T-helper 22 cell (primary cell): ENCODE measurements around the gene EMX1.

Experiments
- DNase-seq: peaks from one replicate; pipeline ENCODE4 v3.0.0-alpha.2; 2020; ENCODE audit warnings: low read depth

The EMX1 gene

DNA sequence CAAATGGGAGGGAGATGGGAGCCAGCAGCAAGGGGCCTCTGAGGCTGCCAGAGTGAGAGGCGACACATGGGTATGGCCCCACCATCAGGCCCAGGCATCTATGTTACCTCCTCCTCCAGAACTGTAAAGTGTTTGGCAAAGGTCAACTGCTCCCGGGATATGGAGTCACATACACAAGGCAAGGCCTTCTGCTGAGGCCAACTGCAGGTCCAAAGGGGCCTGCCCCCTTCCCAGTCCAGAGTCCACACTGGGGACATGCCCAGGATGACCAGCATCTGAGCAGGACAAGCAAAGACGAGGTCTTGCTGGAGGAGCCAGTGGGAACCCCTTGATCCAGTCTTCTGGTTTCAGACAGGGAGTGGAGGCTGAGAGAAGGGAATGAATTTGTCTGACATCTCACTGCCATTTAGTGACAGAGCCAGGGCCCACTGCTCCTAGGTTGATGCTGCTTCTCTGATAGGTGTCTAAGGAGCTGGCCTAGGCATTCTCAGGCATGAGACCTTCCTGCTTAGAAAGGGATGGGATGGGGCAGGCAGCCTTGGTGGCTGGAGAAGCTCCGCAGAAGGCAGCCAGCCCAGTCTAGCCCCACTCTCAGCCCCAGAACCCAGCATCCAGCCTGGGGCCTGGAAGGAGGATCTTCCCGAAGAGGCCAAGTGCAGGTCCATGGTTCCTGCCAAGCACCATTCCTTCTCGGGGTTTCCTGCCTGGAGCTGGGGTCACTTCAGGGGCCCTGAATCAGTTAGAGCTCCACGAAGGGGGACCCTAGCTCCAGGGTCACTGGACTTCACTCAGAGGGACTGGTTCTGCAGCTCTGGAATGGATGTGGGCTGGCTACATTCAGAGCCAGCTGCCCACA lies 26.4 kb downstream of the EMX1 start:
- no peak for DNase-seq

DNA sequence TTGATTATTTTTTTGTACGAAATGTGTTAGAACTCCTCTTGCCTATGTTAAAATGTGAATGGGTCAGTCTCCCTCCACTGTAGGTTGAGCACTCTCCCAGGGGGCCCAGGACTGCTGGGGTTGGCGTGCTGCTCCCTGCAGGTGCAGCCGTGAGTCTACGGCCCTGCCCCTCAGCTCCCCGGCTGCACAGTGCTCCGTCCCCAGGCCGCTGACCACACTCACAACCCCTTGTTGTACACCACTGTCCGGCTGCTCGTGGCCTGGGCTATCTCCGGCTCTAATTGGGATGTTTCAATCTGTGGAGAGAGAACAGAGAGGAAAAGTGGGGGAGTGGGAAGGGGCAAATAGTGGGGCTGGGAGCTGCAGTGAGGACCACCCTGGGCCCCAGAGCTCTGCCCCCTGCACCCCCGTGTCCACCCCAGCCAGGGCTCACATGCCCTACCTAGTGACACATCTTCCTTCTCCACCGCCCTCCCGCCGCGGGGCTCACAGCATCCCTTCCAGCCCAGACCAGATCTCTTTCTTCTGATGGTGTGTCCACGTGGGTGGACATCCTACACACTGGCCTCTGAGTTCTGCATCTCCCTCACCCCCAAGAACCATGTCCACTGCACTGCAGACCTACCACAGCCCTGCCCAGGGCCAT lies 27.6 kb downstream of the EMX1 start:
- DNase-seq: no peak

DNA sequence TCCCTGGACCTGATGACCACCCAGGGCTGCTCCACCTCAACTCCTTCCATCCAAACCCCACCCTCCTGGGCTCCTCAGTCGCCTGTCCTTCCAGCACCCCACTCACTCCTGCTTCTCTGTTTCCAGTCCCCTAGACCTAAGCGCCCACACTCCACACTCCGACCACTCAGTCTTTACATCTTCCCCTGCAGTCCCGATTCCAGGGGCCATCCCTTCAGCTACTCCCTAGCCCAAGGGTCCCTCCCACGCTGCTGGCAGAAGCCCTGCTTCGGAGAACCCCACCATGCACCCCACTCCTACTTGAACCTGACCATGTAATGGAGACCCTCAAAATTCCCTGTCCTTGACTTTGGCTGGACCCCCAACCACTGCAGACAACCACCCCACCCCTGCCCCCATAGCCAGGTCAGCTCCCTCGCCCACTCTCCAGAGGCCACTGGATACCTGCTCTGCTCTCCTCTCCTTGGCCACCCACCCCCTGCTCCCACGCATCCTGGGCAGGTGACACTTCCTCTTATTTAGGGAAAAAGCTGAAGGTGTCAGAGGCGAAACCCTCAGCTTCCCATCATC lies 28.2 kb downstream of the EMX1 start:
- DNase-seq: no peak

DNA sequence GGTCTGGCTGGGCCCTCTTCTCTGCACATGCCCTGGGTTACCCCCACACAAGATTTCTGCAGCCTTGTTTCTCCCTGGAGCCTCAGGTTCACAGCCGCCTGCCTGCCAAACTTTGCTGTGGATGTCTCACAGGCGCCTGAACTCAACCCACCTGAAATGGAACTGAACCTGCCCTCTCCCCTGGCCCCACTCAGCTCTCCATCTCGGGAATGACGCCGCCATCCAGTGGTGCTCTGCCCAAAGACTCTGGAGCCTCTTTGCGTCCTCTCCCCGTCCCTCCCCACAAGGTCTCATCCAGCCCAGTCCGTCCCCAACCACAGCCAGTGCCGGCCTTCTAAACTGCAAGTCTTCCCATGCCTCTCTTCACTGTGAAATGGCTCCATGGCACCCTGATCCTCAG lies 29.1 kb downstream of the EMX1 start:
- no peak for DNase-seq

DNA sequence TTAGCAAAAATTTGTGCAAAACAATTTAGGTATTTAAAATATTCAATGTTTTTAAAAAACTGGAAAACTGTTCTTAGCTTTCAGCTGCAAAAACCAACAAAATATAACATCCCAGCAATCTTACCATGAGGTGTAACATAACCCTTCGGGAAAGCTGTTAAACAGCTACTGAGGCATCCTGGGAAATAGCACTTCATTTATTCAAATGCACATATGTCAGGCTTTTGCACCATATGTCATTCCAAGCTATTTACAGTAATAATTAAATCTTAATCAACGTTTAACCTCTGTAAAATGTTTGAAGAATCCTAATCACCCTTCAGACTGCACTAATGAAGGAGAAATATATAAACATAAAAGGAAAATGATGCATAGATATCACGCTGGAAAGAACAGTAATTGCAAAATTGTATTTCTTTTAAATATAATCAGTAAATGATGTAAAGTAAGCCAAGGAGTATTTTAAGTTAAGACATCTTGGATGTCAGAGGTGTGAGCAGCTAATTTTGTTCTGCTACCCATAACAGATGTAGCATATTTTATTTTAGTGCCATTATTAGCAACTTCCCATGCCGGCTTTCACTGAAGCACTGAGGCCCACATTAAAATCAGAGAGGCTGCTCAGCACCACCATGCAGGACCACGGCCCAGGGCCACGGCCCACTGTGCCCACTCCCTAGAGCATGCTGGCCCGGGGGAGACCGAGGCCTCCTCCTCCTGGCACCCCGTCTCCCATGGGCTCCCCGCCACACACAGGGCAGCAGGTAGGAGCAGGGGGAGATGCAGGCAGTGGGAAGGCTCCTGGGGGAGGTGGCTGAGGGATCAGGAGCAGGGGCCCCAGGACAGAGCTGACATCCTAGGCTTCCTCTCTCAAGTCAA lies 30.9 kb downstream of the EMX1 start:
- no peak for DNase-seq

DNA sequence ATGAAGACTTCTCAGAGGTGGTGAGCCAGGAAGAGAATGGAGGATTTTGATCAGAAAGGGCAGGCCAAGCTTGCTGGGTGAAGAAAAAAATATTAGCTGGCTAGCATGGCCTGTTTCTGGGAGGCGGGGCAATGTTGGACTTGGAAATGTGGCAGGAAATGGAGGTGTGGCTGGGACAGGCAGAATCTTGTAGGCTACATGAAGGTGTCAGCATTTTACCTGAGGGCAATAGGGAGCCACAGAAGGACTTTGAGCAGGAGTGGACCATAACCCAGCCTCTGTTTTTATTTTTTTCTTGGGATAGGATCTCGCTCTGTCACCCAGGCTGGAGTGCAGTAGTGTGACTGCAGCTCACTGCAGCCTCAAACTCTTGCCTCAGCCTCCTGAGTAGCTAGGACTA lies 31.7 kb downstream of the EMX1 start:
- DNase-seq: no peak

DNA sequence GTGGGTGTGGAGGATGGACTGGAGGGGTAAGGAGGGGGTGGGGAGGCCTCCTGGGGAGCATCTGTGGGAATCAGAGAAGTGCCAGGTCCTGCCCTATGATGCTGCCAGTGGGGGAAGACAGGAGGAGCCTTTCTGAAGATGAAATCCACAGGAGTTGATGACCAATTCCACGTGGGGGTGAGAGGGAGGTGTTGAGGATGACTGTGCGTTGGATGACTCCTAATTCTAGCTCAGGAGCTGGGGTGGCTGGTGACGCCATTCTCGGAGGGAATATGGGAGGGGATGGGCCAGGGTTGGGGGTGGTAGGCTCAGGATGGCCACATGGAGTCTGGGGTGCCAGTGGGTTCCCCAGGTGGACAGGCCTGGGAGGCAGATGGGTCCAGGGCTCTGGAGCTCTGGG lies 32.3 kb downstream of the EMX1 start:
- no peak for DNase-seq

DNA sequence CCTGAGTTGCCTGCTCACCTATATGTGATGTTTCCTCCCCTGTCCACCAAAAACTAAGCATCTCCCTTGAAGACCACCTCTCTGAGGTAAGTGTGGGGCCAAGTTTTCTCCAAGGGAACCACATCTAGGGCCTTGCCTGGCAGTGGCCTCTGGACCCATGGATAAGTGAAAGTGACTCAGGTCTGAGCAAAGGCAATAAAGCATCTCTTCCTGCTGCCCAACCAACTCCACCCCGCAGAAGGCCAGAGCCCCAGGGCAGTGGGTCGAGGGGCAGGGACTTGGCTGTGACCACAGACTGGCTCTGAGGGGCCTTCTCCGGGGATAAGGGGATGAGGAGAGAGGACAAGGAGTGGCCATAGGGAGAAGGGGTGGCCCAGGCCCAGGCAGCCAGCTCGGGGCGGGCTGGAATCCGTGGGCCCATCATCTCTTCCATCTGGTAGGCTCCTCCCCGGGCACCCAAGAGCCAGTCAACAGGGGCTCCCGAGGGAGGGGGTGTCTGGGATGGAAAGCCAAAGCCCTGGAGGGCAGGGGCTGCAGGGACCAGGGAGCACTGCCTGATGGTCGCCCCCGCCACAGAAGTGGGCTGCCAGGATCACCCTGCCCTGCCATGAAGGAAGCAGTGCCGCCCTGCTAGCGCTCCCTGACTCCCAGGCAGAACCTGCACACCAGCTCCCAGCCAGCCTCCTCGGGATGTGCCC lies 33.4 kb downstream of the EMX1 start:
- no peak for DNase-seq

DNA sequence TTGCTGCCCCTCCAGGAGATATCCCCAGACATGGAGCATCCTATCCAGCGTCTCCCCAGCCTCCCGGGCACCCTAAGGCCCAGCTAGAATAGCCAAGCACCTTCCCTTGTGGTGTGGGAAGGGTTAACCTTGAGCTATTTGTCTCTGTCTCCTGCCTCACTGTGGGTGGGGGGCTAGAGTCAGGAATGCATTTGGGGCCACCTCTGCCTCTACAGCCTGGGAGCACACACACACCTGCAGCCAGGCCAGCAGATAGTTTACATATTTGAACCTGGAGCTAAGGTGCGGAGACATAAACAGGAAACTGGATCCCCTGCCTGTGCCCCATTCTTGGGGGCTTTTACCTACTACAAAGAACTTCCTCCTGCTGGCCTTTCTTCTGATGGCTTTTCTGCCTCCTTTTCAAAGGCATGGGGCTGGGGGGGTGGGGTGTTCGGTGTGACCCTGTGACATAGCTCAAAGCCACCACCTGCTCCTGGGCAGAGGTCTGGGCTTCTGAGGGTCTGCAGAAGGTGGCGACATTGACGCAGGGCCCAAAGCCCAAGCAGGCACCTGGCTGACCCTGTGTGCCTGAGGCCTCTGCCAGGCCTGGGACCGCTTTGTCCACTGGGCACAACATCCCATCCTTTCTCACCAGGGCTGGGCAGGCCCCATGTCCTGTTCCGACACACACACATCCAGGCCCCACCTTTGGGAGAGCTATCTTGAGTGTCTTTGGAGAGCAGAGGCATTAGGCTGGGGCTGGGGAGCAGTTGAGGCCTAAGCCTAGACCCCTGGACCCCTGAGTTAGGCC lies 34.2 kb downstream of the EMX1 start:
- no peak for DNase-seq

DNA sequence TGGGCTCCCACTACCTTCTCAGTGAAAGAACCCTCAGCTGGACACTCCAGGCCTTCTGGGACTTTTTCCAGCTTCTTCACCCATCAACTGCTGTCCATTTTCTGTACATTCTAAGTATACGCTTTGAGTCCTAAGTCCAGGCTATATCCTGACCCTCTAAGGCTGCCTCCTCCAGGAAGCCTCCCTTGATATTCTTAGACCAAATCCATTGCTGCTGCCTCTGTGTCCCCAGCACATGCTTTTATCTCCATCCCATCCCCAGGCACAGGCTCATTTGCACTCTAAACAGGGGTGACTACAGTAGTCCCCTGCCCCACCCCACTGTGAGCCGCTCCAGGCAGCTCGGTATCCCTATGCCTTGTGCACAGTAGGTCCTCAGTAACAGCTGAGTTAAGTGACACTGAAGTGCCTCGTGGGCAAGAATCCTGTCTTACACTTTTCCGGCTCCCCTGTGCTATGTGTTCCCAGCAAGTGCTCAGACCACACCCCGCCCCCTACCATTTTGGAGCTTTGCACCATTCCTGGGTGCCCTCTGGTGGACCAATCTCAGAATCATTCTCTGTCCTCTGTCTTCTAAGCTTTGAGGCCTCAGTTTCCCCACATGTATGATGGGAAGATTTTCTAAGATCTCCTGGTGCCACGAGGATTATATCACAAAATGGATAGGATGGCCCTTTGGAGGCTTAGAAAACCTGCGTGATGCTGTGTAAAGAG lies 34.9 kb downstream of the EMX1 start:
- no peak for DNase-seq

DNA sequence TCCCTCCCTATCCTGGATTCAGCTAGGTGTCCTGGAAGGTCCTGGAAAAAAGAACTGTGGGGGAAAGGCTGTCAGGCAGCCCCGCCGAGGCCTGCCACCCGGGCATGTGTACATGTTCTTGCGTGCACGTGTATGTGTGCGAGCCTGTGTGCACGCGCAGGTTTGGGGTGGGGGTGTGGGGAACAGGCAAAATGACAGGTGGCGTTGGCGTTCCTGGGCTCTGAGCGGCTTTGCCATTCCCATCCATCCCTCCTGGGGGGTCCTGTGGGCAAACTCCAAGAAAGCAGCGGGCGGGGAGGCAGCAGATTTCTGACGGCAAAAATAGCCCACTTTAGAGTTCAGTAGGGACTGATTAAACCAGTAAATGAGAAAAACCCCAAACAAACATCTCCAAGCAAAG lies 35.6 kb downstream of the EMX1 start:
- DNase-seq: no peak

DNA sequence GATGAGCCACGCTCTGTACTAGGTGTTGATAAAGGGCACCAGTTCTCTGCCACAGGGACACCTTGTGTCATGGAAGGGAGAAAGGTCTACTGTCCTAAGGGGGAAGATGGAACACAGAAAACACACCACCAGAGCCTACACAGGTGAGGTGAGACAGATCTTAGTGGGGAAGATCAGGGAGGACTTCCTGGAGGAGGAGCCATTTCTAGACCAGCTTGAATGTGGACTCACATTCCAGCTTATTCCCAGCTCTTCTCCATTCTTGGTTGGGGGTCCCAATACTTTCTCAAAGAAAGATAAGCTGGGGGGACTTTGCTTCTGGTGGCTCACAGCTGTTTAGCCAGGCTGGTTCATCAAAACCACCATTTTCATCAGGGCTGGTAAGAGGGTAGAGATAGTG lies 36.2 kb downstream of the EMX1 start:
- DNase-seq: no peak

DNA sequence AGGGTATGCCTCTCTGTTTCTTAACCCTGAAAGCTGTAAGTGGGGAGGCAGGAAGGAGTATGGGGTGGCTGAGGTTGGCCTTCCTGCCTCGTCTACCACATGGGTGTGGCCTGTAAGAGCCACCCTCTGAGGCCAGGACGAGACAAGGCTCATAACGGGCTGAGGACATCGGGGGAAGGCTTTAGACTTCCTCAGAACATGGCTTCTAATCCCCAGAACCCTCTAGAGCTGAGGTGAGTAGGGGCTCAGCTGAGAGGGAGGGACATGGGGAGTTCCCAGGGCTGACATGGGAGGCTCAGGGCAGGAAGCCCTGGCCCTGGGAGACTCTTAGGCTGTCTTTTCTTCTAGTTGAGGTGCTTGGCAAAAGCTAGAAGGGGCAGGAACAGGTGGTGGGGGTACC lies 36.7 kb downstream of the EMX1 start:
- DNase-seq: no peak

DNA sequence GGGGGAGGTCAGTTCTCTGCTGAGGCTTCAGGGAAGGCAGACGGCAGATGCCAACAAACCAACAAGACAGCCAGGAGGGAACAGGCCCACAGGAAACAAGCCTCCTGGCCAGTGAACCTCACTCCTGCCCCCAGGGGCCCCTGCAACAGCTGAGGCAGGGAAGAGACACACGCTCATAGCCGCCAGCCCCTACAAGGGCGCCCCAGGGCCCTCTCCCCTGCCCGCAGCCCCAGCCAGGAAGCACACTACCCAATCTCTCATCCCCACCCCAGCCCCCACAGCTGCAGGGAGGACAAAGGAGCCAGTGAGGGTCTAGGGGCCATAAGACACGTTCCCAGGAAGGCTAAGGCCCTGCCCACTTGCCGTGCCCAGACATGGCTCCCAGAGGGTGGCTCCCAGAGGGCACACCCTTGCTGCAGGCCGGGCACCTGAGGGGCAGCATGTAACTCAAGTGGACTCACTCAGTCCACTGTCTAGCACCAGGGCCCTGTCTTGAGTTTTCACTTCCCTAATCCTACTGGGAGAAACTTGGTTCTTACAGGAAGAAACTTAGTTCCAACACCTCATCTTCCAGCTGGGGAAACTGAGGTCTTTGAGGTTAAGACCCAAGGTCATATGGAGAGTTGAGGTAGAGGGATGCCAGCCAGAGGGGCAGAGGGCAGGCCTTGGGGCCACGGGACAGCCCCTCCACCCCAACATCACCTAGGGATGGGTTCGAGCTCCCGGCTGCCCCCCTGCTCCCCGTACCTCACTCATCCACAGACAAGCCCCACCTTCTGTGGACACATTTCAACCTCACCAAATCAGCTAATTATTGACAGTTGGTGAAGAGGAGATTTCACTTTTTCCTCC lies 37.3 kb downstream of the EMX1 start:
- no peak for DNase-seq

DNA sequence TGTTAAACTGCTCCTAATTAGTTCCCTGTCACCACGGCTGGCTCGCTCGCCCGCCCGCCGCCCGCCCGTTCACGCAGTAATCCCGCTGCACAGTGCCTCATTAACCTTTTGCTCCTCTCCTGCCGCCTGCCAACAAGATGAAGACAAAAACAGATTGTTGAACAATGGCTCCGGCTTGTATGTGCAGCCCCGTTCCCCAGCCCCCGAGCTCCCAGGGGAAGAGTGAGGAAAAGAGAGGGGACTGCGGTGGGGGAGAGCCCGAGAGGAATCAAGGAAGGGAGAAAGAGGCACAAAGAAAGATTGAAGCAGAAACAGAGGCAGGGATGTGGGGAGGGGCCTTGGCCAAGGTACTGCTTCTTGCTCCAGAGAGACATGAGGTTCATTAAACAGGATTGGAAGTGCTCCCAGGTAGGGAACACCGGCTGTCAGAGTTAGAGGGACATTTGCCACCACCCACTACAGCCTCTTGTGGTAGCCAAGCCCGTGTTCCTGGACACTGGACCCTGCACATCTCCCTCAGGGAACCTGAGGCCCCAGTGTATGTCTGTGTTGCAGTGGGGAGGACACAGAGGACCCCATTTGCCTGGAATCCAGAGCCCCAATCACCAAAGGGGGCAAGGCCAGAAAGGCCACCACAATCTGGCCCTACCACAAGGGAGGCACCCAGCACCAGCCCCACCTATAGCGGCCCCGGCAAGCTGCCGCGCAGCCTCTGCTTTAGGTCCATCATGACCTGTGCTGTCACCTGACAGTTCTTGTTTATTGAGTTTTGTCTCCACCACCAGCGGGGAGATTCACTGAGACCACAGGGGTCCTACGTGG lies 38.1 kb downstream of the EMX1 start:
- no peak for DNase-seq

DNA sequence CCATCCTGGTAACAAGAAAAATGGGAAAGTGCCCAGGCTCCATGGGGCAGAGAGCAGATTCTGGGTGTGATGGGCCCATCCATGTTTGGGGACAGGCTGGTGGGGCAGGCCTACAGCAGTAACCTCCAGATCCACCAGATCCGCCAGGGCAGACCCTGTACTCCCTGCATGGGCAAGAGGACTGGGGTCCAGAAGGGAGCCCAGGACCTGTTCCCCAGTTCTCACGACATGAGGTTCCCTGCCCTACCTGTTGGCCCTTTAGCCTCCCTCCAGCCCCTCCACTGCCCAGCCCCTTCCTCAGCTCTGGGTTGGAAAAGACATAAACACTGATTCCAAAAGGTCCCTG lies 38.7 kb downstream of the EMX1 start:
- no peak for DNase-seq

DNA sequence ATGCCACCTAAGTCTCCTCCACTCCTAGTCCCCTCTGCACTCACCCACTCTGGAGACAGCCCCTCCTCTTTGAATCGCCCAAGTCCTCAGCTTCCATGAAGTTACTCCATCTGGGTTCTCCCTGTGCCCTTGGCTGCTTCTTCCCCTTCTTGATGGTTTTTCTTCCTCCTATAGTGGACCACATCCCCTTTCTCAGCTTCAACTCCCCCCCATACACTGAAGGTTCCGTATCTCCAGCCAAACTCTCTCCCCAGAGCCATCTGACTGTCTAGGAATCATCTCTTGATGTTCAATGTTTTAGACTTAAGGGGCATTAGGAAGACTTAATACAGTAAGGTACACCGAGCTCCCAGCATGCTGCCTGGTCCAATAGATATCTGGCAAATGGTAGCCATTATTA lies 39.6 kb downstream of the EMX1 start:
- DNase-seq: no peak

DNA sequence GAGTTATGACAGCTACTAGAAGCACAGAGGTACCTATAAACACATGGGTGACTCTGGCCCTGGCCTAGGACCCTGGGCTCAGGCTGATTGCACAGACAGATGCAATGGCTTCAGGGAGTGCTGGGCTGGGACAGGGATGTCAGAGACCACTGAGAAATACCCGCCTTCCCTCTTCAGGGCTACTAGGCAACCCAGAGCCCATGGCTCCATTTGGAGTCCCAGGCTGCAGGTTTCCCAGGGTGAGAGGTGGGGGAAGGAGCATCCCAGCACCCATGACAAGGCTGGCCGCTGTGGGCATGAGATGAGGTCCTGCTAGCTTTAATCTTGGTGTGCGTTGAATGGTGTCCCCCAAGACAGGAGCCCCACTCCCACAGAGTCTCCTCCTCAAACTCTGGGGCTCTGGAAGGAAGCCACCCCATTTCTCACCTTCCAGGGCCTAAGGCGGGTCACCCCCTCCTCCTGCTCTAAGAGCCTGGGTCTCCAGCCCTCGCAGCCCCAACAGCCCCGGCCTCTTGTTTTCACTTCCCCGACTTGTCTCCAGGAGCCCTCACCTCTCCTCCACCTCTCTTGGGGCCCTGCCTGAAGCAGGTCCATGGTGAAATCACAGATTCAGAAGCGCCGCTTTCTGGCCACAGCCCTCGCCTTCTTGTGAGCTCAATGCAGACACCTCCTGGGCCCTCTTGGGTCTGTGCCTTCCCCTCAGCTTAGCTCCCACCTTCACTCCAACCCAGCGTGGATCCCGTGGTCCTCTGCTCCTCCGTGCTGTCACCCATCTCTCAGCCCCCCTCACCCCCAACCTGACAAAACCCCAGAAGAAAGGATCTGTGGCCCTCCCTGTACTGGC lies 41.4 kb downstream of the EMX1 start:
- DNase-seq: no peak
